NCI-H1105 treated with DMSO at 0.1 percent for 48 hours (cell line): ENCODE measurements around the gene NDUFAF2.
"Not testable (repeated sequence)": the region's sequence is repeated elsewhere in the genome, so short reads cannot be mapped to it uniquely, and the experiment has no call there.

ENCODE experiments used
- DNase-seq: peaks from one replicate; lab custom pipeline; 2025; lab: John Stamatoyannopoulos, UW

NDUFAF2 gene

GRCh38 chr5:61177716-61178115 lies 232.7 kb downstream of the NDUFAF2 start:
- no peak for DNase-seq

DNA sequence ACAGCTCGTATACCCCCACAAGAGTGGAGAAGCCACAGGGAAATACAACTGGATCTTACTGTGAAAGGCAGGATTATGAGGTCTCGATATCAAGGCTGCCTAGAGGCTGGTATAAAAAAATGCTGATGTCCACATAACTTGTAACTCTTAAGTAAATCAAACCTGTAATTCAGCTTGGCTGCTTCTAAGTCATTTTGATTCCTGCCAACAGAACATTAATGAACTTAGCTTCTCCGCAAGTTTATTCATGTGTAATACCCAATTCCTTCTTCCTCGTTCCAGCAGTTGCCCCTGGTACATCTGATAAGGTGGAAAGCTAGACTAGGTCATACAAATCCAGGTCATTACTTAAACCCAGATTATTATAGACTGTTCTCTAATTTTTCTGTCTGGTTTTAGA lies 233.7 kb downstream of the NDUFAF2 start:
- DNase-seq, result no peak

GRCh38 chr5:61180886-61181285 lies 235.9 kb downstream of the NDUFAF2 start:
- DNase-seq, result no peak

GRCh38 chr5:61182449-61182848 lies 237.4 kb downstream of the NDUFAF2 start:
- no peak for DNase-seq

DNA sequence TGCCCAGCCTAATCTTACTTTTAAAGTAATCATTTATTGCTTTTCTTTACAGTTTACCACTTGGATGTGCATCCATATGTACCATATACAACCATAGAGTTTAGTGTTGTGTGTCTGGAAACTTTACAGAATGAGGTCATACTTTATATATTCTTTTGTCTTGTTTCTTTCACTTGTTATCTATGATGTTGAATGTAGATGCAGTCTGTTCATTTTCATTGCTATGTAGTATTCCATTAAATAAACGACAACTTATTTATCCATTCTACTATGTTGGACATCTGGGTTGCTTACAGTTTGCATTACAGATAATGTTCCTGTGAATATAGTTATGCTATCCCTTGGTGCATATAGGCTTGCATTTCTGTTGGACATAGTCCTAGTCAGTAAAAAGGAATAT lies 238.5 kb downstream of the NDUFAF2 start:
- DNase-seq, result no peak

DNA sequence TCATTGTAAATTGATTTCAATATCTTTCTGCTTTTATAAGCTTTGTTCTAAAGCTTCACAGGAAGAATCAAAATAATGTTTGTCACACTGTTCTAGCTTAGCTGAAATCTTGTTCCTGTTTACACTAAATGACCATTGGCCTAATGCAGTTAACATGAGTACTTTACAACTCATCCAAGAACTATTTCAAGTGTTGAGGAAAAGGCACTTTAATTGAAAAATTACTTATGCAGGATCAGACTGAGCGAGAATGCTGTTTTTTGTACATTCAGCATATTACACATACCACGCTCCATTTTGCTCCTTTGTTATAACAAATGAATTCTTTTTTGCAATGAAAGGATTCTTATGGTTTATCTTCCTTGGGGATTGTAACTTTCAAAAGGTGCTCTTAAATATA lies 239.7 kb downstream of the NDUFAF2 start:
- DNase-seq, result no peak

DNA sequence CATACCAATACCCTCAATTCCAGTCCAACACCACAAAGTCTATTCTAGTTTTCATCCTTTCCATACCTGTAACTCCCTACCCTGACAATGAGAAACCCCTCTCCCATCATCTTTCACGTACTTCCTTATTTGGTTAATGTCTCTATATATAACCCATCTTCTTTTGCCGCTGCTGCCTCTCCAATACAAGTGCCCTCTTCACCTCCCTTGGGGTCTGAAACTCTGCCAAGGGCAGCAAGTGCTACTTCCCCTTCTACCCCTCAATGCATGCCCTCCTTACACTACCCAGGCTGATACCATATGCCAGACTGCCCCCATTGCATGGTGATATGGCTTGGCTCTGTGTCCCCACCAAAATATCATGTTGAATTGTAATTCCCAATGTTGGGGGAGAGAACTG lies 241.6 kb downstream of the NDUFAF2 start:
- no peak for DNase-seq

DNA sequence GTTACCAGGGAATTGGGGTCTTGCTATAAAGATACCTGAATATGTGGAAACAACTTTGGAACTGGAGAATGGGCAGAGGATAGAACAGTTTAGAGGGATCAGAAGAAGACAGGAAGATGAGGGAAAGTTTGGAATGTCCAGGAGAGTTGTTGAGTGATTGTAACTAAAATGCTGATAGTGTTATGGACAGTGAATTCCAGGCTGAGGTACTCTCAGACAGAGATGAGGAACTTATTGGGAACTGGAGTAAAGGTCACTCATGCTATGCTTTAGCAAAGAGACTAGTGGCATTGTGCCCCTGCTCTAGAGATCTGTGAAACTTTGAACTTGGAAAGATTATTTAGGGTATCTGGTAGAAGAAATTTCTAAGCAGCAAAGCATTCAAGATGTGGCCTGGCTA lies 242.3 kb downstream of the NDUFAF2 start:
- not testable (repeated sequence) for DNase-seq

DNA sequence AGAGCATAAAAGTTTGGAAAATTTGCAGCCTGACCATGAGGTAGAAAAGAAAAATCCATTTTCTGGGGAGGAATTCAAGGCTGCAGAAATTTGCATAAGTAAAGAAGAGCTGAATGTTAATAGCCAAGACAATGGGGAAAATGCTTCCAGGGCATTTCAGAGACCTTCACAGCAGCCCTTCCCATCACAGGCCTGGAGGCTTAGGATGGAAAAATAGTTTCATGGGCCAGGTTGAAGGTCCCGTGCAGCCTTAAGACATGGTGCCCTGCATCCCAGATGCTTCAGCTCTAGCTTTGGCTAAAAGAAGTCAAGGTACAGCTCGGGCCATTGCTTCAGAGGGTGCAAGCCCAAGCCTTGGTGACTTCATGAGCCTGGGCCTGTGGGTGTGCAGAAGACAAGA lies 242.8 kb downstream of the NDUFAF2 start:
- DNase-seq, result not testable (repeated sequence)

DNA sequence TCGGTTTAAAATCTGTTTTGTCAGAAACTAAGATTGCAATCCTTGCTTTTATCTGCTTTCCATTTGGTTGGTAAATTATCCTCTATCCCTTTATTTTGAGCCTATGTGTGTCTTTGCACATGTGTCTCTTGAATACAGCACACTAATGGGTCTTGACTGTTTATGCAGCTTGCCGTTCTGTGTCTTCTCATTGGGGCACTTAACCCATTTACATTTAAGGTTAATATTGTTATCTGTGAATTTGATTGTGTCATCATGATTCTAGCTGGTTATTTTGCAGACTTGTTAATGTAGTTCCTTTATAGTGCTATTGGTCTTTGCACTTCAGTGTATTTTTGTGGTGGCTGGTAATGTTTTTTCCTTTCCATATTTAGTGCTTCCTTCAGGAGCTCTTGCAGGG lies 253.6 kb downstream of the NDUFAF2 start:
- DNase-seq, result no peak

DNA sequence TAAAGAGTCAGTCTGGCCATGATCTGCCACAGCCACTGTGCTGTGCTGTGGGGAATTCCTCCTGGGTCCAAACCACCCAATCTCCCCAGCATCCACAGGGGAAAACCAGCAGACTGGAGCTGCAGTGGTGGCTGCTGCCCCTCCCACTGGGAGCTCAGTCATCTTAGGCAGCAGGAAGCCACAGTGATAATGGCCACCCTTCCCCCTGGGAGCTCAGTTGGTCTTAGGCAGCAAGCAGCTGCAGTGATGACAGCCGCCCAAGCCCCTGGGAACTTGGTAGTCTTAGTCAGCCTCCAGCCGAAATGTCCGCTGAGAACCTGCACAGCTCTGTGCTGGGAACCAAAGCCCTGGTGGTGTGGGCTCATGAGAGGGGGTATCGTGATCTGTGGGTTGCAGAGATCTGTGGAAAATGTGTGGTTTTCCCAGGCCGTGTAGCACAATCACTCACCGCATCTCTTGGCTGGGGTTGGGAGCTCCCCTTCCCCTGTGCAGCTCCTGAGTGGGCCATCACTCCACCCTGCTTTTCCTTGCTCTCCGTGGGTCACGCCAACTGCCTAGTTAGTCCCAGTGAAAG lies 255.7 kb downstream of the NDUFAF2 start:
- no peak for DNase-seq

GRCh38 chr5:61202213-61202612 lies 257.2 kb downstream of the NDUFAF2 start:
- no peak for DNase-seq
